ENCODE measurements around the gene ARSI.

DNA sequence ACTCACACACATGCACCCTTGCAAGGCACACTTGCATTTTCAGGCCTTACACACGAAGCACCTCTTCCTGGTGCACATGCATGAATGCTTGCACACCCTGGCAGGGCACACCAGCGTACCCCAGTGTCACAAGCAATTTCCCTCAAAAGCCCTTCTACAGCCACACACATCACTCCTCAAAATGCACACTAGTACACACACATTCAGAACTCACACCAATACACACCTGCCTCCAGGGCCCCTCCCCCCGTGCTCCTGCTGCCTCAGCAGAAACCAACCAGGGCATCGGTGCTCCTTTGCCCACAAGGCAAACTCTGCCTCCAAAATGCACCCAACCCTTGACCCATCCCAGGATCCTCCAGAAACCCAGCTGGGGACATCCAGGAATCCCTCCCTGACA is 14.3 kb downstream of the ARSI start:
- TF ChIP-seq, protein P1, sequence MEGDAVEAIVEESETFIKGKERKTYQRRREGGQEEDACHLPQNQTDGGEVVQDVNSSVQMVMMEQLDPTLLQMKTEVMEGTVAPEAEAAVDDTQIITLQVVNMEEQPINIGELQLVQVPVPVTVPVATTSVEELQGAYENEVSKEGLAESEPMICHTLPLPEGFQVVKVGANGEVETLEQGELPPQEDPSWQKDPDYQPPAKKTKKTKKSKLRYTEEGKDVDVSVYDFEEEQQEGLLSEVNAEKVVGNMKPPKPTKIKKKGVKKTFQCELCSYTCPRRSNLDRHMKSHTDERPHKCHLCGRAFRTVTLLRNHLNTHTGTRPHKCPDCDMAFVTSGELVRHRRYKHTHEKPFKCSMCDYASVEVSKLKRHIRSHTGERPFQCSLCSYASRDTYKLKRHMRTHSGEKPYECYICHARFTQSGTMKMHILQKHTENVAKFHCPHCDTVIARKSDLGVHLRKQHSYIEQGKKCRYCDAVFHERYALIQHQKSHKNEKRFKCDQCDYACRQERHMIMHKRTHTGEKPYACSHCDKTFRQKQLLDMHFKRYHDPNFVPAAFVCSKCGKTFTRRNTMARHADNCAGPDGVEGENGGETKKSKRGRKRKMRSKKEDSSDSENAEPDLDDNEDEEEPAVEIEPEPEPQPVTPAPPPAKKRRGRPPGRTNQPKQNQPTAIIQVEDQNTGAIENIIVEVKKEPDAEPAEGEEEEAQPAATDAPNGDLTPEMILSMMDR (IDR thresholded peaks at IDR 0.05; ENCODE audit: insufficient read depth, low read length) = no peak
- no peak for TF ChIP-seq POLR2AphosphoS5 (IDR thresholded peaks at IDR 0.05; ENCODE audit: low read depth)
- TF ChIP-seq, protein P2, sequence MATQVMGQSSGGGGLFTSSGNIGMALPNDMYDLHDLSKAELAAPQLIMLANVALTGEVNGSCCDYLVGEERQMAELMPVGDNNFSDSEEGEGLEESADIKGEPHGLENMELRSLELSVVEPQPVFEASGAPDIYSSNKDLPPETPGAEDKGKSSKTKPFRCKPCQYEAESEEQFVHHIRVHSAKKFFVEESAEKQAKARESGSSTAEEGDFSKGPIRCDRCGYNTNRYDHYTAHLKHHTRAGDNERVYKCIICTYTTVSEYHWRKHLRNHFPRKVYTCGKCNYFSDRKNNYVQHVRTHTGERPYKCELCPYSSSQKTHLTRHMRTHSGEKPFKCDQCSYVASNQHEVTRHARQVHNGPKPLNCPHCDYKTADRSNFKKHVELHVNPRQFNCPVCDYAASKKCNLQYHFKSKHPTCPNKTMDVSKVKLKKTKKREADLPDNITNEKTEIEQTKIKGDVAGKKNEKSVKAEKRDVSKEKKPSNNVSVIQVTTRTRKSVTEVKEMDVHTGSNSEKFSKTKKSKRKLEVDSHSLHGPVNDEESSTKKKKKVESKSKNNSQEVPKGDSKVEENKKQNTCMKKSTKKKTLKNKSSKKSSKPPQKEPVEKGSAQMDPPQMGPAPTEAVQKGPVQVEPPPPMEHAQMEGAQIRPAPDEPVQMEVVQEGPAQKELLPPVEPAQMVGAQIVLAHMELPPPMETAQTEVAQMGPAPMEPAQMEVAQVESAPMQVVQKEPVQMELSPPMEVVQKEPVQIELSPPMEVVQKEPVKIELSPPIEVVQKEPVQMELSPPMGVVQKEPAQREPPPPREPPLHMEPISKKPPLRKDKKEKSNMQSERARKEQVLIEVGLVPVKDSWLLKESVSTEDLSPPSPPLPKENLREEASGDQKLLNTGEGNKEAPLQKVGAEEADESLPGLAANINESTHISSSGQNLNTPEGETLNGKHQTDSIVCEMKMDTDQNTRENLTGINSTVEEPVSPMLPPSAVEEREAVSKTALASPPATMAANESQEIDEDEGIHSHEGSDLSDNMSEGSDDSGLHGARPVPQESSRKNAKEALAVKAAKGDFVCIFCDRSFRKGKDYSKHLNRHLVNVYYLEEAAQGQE (IDR thresholded peaks at IDR 0.05; ENCODE audit: insufficient replicate concordance, low read depth) = no peak
- TF ChIP-seq GABPA (IDR thresholded peaks at IDR 0.05; ENCODE audit: low read depth) = no peak
